GM21360 (cell line): ENCODE results near the gene TKT.
"Not testable (repeated sequence)": the region's sequence is repeated elsewhere in the genome, so short reads cannot be mapped to it uniquely, and the experiment has no call there.

Experiments used
- ATAC-seq: cut with Tn5 transposase; IDR thresholded peaks from one replicate; pipeline ENCODE4 v1.9.1; 2021; ENCODE audit warnings: mild to moderate bottlenecking, moderate library complexity; ENCODE audit not compliant: unreplicated experiment

TKT gene

DNA sequence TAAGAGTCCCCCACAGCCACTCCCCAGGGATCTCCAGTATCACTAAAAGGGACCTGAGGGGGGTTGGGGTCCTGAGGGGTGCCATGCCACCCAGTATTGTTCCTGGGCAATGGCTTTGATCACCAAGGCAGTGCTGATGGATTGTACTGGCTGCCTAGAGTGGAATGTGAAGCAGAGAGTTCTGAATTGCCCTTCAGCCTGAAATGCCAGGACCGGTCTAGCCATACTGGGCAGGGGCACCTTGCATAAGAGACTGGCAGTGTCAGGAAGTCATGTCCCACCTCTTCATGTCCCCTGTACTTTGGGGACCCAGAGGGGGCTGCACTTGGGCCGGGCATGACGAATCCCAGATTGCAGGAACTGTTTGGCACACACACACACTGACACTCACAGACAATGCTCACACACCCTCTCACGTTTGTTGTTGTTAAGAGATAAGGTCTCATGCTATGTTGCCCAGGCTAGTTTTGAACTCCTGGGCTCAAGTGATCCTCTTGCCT is 4.5 kb upstream of the TKT start:
- no peak for ATAC-seq

DNA sequence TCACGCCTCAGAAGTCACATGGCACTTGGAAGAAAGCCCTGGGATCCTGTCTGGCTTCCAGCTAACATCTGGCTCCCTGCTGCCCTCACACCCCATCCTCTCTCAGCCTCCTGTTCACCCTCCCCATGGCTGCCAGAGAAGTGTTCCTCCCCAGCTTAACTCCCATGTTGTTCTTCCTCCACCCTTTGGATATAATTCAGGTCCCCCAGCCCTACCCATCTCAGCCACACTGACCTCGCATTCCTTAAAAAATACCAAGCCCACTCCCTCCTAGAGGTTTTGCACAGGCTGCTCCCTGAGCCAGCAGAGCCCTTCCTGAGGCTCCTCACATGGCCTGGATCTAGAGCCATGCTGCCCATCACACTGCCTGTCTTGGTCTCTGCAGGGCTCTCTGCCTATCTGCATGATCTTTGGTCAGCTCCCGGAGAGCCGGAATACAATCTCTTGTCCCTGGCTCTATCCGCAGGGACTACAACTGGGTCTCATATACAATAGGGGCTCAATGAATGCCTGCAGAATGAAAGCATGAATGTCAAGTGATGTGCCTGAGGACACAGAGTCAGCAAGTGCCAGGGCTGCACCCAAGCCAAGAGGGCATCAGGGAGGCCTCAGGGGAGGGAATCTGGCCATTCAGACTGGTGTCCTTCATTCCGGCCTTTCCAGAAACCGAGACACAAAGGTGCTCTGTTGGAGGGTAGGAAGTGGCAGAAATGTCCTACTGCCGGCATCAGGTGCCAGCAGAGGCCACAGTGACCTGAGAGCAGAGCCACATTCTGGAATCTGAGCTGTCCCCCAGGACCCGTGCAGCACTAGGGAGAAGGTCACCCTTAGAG is 3.8 kb upstream of the TKT start:
- no peak for ATAC-seq

GRCh38 chr3:53258600-53259426 is 3.0 kb upstream of the TKT start:
- ATAC-seq: no peak

GRCh38 chr3:53257465-53257864 is 1.6 kb upstream of the TKT start:
- ATAC-seq: no peak

DNA sequence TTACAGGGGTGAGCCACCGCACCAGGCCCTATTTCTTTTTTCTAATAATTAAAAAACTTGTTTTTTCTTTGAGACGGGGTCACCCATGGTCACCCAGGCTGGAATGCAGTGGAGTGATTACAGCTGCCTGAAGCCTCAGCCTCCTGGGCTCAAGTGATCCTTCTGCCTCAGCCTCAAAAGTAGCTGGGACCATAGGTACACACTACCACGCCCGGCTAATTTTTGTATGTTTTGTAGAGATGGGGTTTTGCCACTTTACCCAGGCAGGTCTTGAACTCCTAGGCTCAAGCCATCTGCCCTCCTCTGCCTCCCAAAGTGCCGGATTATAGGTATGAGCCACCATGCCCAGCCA is 858 bp upstream of the TKT start:
- no peak for ATAC-seq

DNA sequence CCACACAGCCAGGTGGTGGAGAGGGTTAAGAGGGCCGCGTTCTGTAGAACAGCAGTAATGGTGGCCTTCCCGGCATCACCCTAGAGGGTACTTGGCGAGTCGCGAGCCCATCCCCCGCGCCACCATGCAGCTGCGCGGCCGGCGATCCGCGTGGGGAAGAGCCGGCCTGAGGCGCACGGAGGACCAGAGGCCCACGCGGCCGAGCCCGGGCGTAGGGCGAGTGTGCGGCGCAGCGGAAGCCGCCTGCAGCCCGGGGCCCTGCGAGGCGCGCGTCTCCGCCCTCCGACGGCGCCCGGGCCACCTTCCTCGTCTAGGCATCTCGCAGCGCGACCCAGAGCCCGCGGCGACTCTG is 423 bp downstream of the TKT start:
- ATAC-seq: peak; percentile 26

DNA sequence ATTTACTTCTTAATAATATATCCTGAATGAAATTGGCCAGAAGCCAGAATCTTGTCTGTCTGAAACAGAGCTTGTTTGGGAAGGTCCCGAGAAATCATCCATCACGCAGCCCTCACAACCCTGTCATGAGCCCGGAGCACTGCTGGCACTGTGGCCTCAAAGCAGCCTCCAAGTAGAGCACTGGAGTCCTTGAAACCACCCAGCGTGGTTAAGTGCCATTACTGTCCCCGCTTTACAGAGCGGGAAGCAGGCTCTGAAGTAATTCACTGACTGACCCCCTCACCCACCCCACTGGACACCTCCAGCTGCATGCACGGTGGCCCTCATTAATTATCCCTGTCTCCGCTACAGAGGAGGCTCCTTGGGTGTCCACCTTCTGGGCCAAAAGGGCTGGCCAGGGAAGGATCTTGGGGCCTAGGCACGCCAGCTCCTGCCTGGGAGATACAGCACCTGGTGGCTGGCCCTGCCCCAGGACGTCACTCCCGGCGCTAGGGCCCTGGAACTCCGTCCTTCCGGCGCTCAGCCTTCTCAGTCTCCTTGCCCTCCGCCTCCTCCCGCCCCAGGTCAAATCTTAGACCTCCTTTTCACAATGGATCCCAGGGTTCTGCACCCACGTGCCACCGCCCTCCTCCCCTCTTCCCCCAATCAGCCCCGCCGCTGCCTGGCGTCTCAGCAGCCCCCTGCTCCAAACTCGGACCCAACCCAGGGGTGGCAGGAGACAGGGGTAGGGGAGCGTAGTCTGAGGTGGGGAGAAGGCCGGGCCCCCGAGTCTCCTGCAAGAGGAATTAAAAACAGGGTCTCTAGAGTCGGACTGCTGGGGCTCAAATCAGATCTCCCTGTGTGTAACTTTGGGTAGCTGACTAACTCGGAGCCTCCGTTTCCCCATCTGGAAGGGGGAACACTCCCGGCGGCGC is 1.1 kb downstream of the TKT start:
- peak; percentile 44 for ATAC-seq

DNA sequence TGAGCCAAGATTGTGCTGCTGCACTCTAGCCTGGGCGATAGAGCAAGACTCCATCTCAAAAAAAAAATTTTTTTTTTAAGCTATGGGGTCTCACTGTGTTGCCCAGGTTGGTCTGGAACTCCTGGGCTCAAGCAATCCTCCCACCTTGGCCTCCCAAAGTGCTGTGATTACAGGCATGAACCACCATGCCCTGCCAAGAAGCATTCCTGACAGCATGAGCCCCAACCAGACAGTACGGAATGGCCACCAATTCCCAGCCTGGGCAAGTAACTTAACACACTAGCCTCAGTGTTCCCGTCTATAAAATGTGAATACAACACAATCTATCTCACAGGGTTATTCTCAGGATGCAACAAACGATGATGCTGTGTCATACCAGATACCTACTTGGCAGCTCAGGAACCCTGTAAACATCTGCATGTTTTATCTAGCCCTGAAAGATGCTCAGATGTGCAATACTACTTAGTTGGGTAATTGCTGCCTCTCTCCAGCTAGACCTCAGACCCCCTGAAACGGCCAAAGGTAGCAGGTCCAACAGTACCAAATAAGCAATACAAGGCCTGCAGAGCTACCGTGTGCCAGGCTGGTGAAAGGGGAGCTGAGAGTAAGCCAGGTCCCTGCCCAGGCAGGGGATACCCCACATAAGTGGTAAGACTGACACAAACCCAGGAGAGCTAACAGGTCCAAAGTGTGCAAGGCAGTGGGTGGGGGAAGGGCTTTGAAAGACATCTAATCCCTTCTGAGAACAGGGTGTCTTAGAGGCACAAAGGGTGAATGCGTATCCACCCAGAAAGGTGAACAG is 1.9 kb downstream of the TKT start:
- no peak for ATAC-seq

DNA sequence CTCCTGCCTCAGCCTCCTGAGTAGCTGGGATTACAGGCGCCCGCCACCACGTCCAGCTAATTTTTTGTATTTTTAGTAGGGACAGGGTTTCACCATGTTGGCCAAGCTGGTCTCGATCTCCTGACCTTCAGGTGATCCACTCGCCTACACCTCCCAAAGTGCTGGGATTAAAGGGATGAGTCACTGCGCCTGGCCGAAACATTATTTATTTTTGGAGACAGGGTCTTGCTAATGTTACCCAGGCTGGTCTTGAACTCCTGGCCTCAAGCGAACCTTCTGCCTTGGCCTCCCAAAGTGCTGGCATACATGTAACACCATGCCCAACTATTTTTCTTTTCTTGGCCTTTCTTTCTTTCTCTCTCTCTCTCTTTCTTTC is 2.9 kb downstream of the TKT start:
- not testable (repeated sequence) for ATAC-seq

- ATAC-seq: no peak
Measured at GRCh38 chr3:53252096-53252946, 3.5 kb downstream of the TKT start.

DNA sequence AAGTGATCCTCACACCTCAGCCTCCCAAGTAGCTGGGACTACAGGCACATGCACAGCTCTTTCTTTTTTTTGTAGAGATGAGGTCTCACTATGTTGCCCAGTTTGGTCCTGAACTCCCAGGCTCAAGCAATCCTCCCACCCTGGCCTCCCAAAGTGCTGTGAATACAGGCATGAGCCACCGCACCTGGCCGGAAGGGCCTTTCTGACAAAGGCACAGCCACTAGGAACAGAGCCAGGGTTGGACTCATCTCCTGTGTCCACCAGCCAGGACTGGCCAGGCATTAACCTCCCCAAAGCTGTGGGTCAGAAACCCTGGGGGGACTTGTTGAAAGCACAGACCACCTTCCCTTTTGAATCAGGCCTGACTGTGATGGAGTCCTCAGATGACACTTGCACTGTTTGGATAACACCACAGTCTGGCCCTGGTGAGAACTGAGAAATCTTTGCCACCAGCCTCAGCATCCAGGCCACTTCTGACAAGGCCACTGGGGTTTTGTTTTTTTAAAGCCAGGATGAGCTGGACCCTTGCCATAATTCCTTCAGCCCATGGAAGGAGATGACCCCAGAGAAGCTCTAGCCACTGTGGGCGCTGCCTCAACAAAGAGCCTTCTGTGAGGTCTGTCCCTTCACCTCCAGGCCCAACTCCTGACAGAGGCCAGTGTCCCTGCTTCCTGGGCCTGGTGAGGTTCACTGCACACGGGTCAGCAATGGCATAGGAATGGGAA is 4.8 kb downstream of the TKT start:
- no peak for ATAC-seq

- no peak for ATAC-seq
Measured at GRCh38 chr3:53250453-53250852, 5.4 kb downstream of the TKT start.

DNA sequence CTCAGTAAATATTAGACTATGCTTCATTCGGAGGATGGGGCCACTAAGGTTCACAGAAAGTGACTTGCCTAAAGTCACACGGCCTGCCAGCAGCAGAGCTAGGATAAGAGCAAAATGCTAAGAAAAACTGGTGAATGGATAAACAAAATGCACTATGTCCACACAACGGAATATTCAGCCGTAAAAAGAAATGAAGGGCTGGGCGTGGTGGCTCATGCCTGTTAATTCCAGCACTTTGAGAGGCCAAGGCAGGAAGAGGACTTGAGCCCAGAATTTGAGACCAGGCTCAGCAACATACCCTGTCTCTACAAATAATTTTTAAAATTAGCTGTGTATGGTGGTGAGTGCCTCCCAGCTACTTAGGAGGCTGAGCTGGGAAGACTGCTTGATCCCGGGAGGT is 7.7 kb downstream of the TKT start:
- ATAC-seq: no peak

- no peak for ATAC-seq
Measured at GRCh38 chr3:53247619-53248018, 8.2 kb downstream of the TKT start.

DNA sequence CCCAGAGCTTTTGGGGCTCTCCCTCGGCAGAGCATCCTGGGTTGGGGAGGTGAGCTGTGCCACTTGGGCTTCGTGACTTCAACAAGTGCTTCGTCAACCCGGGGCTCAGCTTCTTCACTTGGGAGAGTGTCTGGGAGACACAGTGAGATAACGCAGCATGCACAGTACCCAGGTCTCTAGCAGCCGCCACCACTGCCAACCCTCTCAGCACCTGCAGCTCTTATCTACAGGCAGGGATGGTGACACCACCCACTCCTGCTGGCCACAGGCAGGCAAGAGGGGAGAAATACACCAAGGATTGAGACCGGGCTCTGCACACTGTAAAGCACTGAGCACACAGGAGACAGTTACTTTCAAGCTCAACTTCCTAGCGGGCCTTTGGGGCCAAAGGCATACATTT is 11.6 kb downstream of the TKT start:
- no peak for ATAC-seq

DNA sequence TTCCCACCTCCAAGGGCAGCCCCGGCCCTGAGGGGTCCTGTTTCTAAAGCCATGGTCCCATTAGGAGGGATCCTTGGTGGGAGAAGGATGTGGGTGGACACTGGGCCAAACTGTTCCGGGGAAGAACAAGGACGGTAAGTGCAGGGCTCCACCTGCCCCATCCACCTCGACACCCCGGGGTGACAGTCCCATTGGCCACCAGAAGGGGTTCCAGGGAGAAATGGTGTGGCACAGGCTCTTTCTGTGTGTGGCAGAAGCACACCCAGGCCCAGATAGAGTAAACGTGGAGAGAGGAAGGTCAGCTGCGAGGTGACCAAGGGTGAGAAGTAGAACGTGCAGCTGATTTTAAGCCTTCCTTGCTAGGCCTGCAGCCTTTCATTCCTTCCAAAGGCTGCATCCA is 12.0 kb downstream of the TKT start:
- ATAC-seq: no peak

GRCh38 chr3:53243165-53243564 is 12.7 kb downstream of the TKT start:
- ATAC-seq: no peak

DNA sequence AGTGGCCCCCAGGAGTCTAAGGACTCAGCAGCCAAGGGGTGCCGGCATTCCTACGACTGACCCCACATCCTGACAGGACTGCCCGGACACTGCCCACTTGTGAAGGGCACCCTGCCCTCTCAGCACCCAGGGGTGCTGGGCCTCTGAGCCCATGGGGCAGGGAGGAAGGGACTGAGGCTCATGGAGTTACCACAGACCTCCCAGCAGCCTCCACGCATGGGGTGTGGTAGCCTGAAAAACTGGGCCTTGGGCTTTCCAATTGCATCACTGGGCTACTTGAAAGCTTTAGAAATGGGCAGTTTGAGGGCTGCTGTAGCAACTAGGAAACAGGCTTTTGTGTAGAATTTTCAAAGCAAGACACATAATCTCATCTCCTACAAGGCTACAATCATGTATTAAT is 13.2 kb downstream of the TKT start:
- no peak for ATAC-seq

DNA sequence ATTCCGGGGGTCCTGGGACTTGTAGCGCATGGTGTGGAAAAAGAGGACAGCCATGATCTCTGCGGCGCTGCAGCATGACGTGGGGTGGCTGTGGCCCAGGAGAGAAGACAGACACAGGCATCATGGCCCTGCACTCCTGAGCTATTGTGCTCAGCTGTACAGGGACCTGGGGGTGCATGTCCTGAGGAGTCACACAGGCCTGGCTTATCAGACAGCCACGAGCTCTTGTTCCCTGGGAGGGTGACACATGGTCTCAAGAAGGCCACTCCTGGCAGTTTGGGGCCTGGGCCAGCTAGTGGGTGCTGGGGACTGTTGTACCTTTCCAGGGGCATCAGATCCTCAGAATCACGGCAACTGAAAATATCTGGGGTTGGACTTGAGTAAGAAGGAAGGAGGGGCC is 13.7 kb downstream of the TKT start:
- ATAC-seq: no peak
